Stimulated activated CD4-positive, alpha-beta T cell treated with anti-CD3 and anti-CD28 coated beads, Interleukin-1b, Interleukin-23, amount 100 ng/mL, for 1 hour (primary cell): ENCODE data around the gene CCDC18.

Source experiments
- DNase-seq, 2 donors: peaks; one replicate each; pipeline ENCODE4 v3.0.0-alpha.2; 2020; ENCODE audit warnings: low read depth in 2 of 2

The CCDC18 gene

DNA sequence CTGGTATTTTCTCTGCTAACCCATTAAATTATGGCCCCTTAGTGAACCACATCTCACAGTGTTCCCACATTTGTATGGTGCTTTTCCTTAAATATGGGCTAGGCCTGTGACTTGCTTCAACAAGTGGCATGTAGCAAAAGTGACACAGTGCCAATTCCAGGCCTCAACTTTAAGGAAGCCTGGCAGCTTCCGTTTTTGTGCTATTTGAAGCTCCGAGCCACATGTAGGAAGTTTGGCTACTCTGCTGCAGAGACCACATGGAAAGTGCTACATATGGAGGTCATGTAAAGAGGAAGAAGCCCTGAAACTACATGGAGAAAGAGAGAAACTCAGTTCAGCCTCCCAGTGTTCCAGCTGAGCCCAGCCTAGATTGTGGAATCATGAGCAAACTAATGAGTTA is 136.7 kb downstream of the CCDC18 start:
- no peak for DNase-seq

DNA sequence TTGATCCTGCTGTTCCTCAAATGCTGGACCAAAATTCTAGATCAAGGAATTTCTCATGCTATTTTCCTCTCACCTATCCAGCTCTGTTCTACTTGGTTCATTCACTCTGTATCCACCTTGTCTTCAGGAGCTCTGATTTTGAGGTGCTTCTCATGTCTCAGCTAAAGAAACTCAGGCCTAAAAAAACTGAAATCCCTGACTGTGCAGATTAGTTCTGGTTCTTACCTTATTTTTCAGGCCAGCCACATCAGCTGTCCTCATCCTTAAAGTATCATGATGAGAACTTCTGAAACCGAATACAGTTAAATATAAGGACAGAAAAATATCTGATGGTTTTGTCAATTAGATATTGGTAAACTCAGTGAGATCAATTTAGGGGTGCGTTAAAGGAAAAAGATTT is 137.4 kb downstream of the CCDC18 start:
- DNase-seq, result no peak

DNA sequence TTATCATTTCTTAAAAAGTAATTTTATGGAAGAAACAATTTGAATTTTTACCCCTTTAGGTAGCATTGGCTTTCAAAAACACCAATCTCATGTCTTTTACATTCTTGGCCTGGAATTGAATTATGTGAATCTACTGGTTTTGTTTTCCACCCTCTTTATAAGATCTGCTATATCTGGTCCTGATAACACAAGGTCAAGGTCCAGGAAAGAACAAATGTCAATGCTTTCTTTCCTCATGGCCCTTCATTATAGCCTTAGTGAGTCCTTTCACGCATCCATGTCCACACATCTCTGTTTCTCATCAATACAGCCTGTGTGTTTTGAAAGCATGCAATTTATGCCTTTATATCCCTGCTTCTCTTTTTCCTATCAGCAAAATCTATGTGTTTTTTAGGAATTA is 141.2 kb downstream of the CCDC18 start:
- no peak for DNase-seq

DNA sequence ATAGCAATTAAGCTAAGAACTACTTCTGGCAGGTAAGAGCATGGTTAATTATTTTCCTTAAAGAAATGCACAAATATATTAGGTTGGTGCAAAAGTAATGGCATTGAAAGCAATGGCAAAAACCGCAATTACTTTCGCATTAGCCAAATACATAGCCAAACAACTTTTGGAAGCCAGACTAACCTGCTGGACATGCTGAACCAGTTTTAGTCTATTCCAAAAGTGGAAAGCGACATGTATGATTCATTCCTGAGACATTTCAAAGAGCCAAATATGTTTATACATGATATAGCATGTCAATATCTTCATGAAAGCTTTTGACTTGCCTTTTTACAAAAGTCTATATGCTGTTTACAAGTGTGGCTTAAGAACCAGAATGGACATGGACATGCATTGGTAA is 141.8 kb downstream of the CCDC18 start:
- DNase-seq, result no peak

DNA sequence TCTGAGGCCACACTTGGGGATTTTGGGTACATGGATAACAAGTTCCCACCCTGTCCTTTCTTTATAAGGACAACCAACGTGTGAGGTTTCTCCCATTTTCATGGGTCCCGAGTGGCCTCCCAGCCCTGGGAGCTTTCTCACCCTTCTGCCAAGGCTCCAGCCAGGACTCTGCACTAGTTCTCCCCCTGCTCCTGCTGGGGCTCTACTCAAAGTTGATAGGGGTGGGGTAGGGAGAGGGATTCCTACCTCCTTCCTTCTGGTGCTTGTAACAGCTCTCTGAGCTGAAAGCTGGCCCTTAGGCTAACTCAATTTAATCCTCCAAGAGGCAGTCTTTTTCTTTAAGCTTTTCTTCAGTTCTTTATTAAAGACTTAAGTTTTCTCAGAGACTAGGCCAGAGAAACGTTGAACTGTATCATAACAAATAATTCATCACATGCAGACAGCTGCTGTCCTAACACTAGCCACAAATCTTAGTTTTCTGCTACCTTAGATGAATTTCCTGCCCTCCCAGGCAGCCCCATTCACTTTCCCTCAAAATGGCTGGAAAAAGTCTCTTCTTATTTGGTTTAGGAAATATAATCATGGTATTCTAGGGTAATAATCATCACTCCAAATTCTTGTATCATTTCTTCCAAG is 142.8 kb downstream of the CCDC18 start:
- no peak for DNase-seq

DNA sequence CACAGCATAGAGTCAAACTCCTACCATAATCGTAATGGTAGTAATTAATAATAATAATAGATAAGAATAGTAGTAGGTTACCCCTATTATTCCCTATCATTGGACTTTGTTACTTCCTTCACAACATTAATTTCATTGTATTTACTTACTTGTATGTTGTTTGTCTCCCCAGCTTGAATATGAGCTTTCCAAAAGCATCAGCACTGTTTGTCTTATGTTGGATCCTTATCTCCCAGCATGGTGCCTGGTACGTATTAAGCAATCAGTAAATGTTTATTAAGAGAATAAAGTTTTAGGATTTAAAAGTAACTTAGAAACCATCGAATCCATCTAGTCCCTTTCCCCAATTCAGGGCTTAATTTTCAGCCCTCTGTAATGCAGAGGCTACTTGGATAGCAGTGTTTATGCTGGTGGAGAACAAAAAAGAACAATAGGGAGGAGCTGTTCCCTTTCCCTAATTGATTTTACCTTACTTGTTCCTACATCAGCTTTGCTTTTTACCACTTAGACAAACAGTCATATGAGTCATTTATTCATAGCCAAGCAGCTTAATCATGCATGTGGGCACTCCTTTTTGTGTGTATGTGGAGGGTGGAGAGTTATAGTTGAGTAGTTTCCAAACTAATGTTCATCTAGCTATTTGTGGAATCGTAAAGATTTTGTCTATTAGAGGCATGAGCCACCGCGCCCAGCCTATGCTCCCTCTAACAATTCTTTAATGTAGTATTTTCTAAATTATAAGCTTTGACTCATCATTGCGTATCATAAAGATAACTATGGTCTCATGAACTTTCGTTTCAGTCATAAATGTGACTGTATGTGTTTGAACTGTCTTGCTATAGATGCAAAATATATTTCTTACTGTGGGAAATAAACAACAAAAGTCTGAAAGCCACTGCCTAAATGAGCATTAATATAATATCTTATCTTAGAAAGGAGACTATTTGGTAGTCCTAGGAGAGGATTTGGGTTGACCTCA is 144.3 kb downstream of the CCDC18 start:
- DNase-seq, result no peak
